Stimulated activated CD4-positive, alpha-beta T cell treated with anti-CD3 and anti-CD28 coated beads, TNF-alpha, amount 100 ng/mL, for 4 hours (primary cell): Measurements from ENCODE around the gene NVL.
A peak's percentile ranks its signal among the peaks of the same experiment; 100 is the strongest.

ENCODE experiments used
- DNase-seq, 3 experiments: peaks; one replicate each; pipeline ENCODE4 v3.0.0-alpha.2; 2020; ENCODE audit warnings: low read depth in 3 of 3

NVL gene

GRCh38 chr1:224198572-224198971, 131.4 kb downstream of the NVL start:
- DNase-seq, result no peak

GRCh38 chr1:224196813-224197600, 133.0 kb downstream of the NVL start:
- DNase-seq, result no peak

- DNase-seq, result no peak
Observed at GRCh38 chr1:224193319-224193966, 136.5 kb downstream of the NVL start.

- no peak for DNase-seq
Observed at GRCh38 chr1:224192082-224192788, 137.7 kb downstream of the NVL start.

GRCh38 chr1:224189561-224189960, 140.4 kb downstream of the NVL start:
- no peak for DNase-seq

- DNase-seq, result no peak
Observed at GRCh38 chr1:224188286-224188685, 141.7 kb downstream of the NVL start.

- no peak for DNase-seq
Observed at GRCh38 chr1:224185208-224185607, 144.8 kb downstream of the NVL start.

- peak; percentile 29 to 50 (median 48) for DNase-seq
Observed at GRCh38 chr1:224183591-224184312, 146.2 kb downstream of the NVL start.

- peak; percentile 60 to 70 (median 66) for DNase-seq
Observed at GRCh38 chr1:224182866-224183590, 146.9 kb downstream of the NVL start, which contains the start of gene DEGS1. Gene DEGS1 (plus strand): TSS chr1:224183240. CDS start chr1:224183337, 97 bp downstream.

GRCh38 chr1:224182057-224182865, 147.7 kb downstream of the NVL start:
- peak in 1 of 3 experiments; percentile 23 for DNase-seq

- DNase-seq, result no peak
Observed at GRCh38 chr1:224181453-224181810, 148.5 kb downstream of the NVL start.

- no peak for DNase-seq
Observed at GRCh38 chr1:224180783-224181452, 149.1 kb downstream of the NVL start.

- no peak for DNase-seq
Observed at GRCh38 chr1:224178894-224179293, 151.1 kb downstream of the NVL start.

GRCh38 chr1:224177356-224177999, 152.5 kb downstream of the NVL start:
- no peak for DNase-seq
